Cardiac fibroblast (primary cell): ENCODE data around the gene COL20A1.

Experiments
- DNase-seq, 2 donors: peaks; one replicate each; pipeline versions ENCODE4 v3.0.0 to v3.0.0-alpha.2; 2010; ENCODE audit warnings: low read depth in 2 of 2
- H3K4me3 ChIP-seq, 2 donors: replicated peaks in 1 of 2; 1 replicate in 1 of 2; 2 replicates in 1 of 2; pipeline ENCODE4 v1.5.1; 2011; ENCODE audit warnings: low read depth in 2 of 2, low read length in 2 of 2, mild to moderate bottlenecking in 2 of 2, moderate library complexity in 1 of 2
- CTCF ChIP-seq: IDR thresholded peaks from one replicate; pipeline ENCODE4 v1.5.1; 2011; ENCODE audit warnings: low read depth, mild to moderate bottlenecking, low read length, inconsistent platforms

Gene COL20A1

GRCh38 chr20:63365601-63366389 lies 72.8 kb downstream of the COL20A1 start:
- TF ChIP-seq CTCF, result no peak
- no peak overlapping the region for H3K4me3 ChIP-seq
- DNase-seq, result no peak

GRCh38 chr20:63366390-63367365 lies 73.7 kb downstream of the COL20A1 start:
- H3K4me3 ChIP-seq, result no peak overlapping the region
- DNase-seq, result no peak
- no peak for TF ChIP-seq CTCF

GRCh38 chr20:63367446-63368055 lies 74.6 kb downstream of the COL20A1 start:
- no peak for TF ChIP-seq CTCF

GRCh38 chr20:63368151-63368550 lies 75.2 kb downstream of the COL20A1 start:
- no peak for DNase-seq
- H3K4me3 ChIP-seq, result no peak overlapping the region
- TF ChIP-seq CTCF, result no peak

More at GRCh38 chr20:63367446-63368055, 74.6 kb downstream of the COL20A1 start:
- no peak for DNase-seq
- H3K4me3 ChIP-seq, result no peak overlapping the region

GRCh38 chr20:63369024-63369530 lies 76.1 kb downstream of the COL20A1 start:
- no peak for DNase-seq
- no peak for TF ChIP-seq CTCF
- no peak overlapping the region for H3K4me3 ChIP-seq
